Activated CD4-positive, CD25-positive, alpha-beta regulatory T cell treated with anti-CD3 and anti-CD28 coated beads, Interleukin-2, amount 50 U/mL, for 72 hours (primary cell): ENCODE measurements around the gene MYH10.
"Not testable (repeated sequence)": the region's sequence is repeated elsewhere in the genome, so short reads cannot be mapped to it uniquely, and the experiment has no call there.

Source experiments
- DNase-seq: peaks from one replicate; pipeline ENCODE4 v3.0.0; 2021

MYH10 gene

GRCh38 chr17:8630227-8630801 lies at the start of gene MYH10:
Gene MYH10, minus strand, starts transcription at chr17:8630725. Its CDS starts 7,479 bp downstream, at chr17:8623246.
- no peak for DNase-seq

- no peak for DNase-seq
These were observed 48.6 kb upstream of the MYH10 start for GRCh38 chr17:8679126-8679525.

- DNase-seq, result no peak
These were observed 44.8 kb upstream of the MYH10 start for GRCh38 chr17:8675306-8675705.

GRCh38 chr17:8674344-8675305 lies 44.1 kb upstream of the MYH10 start:
- DNase-seq, result no peak

- DNase-seq, result no peak
These were observed 43.1 kb upstream of the MYH10 start for GRCh38 chr17:8673612-8674011.

- no peak for DNase-seq
These were observed 41.8 kb upstream of the MYH10 start for GRCh38 chr17:8672326-8672725.

- DNase-seq, result no peak
These were observed 39.9 kb upstream of the MYH10 start for GRCh38 chr17:8670421-8670820.

- DNase-seq, result no peak
These were observed 37.7 kb upstream of the MYH10 start for GRCh38 chr17:8668176-8668740.

GRCh38 chr17:8667421-8667820 lies 36.9 kb upstream of the MYH10 start:
- no peak for DNase-seq

- DNase-seq, result no peak
These were observed 35.2 kb upstream of the MYH10 start for GRCh38 chr17:8665684-8666083.

GRCh38 chr17:8664456-8665126 lies 34.1 kb upstream of the MYH10 start:
- no peak for DNase-seq

GRCh38 chr17:8662973-8663372 lies 32.4 kb upstream of the MYH10 start:
- DNase-seq, result no peak

GRCh38 chr17:8662076-8662831 lies 31.7 kb upstream of the MYH10 start:
- no peak for DNase-seq

- DNase-seq, result not testable (repeated sequence)
These were observed 30.2 kb upstream of the MYH10 start for GRCh38 chr17:8660709-8661108.

GRCh38 chr17:8659758-8660410 lies 29.4 kb upstream of the MYH10 start:
- DNase-seq, result no peak

- no peak for DNase-seq
These were observed 28.3 kb upstream of the MYH10 start for GRCh38 chr17:8658810-8659209.

GRCh38 chr17:8656693-8657092 lies 26.2 kb upstream of the MYH10 start:
- DNase-seq, result no peak

GRCh38 chr17:8654822-8655221 lies 24.3 kb upstream of the MYH10 start:
- DNase-seq, result no peak

GRCh38 chr17:8651013-8651412 lies 20.5 kb upstream of the MYH10 start:
- no peak for DNase-seq

- no peak for DNase-seq
These were observed 19.6 kb upstream of the MYH10 start for GRCh38 chr17:8650119-8650499.

GRCh38 chr17:8649157-8650118 lies 18.9 kb upstream of the MYH10 start:
- DNase-seq, result no peak
